T-helper 2 cell treated with Interferon-gamma antibody and Interleukin-4, amounts not matched to agents 5 μg/mL and 100 μg/mL, for 36 hours (primary cell): Measurements from ENCODE around the gene SPAG16.
"Not testable (repeated sequence)": the region's sequence is repeated elsewhere in the genome, so short reads cannot be mapped to it uniquely, and the experiment has no call there.

Source experiments
- DNase-seq: peaks from one replicate; pipeline ENCODE4 v3.0.0; 2021; ENCODE audit warnings: low spot score
- H3K27ac Mint-ChIP-seq: one replicate; pipeline ENCODE4 v1.8.0; 2021; ENCODE audit warnings: mild to moderate bottlenecking, mixed read lengths
- H3K27me3 Mint-ChIP-seq: one replicate; pipeline ENCODE4 v1.8.0; 2021; ENCODE audit warnings: low read depth, mixed read lengths
- H3K36me3 Mint-ChIP-seq: one replicate; pipeline ENCODE4 v1.8.0; 2021; ENCODE audit warnings: low read depth, mixed read lengths
- H3K4me1 Mint-ChIP-seq: one replicate; pipeline ENCODE4 v1.8.0; 2021; ENCODE audit warnings: low read depth, mixed read lengths
- H3K4me3 Mint-ChIP-seq: one replicate; pipeline ENCODE4 v1.8.0; 2022; ENCODE audit warnings: mild to moderate bottlenecking, moderate library complexity, mixed read lengths
- H3K9me3 Mint-ChIP-seq: one replicate; pipeline ENCODE4 v1.8.0; 2021; ENCODE audit warnings: mixed read lengths

Gene SPAG16

DNA sequence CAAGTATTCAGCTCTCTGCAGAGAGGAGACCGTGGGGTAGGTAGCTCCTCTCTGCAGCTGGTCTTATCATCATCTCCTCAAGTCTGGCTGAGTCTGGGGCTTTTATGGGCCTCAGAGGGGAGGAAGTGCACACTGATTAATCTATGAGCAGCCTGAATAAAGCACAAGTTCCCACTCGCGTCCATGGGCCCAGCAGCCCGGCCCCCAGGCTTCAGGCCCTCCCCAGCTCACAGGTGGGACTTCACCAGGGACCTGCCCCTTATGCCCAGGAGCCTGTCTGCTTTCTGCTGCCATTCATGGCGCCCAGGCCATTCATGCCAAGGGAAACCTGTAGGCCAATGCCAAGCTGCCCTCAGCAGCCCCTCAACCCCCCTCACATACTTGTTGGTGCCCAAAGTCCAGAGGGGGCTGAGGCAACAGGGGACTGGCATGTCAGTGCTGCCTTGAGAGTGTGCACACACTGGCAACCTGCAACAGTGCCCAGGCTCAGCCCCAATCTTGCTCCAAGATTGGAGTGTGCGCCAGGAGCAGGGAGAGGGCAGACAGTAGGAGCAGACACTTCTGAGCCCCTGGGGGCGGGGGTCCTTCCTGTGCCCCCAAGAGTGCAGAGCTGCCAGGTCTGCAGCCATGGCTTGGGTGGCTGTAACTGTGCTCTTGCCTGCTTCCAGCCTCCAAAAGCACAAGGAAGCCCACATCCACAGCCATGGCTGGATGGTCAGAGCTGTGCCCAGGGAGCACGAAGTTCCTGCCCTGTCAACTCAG is 751.0 kb downstream of the SPAG16 start:
- DNase-seq, result no peak
- Mint-ChIP-seq H3K4me1 (no peaks in the 10 kb centered on the region), H3K27me3 (no peaks in the 10 kb centered on the region), H3K9me3 (peaks cover 5% of the 10 kb centered on the region), H3K27ac (no peak overlapping the region), H3K4me3 (no peak overlapping the region), H3K36me3 (no peaks in the 10 kb centered on the region)

DNA sequence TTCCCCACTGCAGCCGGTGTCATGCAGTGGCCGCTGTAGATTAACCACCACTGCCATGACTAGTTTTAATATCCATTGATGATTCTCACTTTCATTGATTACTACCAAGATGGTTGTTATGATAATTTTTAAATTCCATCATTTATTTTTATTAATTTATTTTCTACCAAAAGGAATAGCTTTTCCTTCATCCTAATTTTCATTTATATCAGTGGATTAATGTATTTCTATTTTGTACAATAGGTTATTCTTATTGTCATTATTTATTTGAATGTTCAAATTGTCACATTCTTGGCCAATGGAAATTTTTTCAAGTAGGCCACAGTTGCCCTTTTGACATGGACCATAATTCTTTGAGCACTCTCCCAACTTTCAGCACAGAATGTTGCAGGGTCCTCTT is 751.7 kb downstream of the SPAG16 start:
- H3K4me1 Mint-ChIP-seq, result no peaks in the 10 kb centered on the region
- no peak for DNase-seq
- H3K4me3 Mint-ChIP-seq, result no peak overlapping the region
- peaks cover 7% of the 10 kb centered on the region for H3K9me3 Mint-ChIP-seq
- H3K36me3 Mint-ChIP-seq, result no peaks in the 10 kb centered on the region
- no peak overlapping the region for H3K27ac Mint-ChIP-seq
- no peaks in the 10 kb centered on the region for H3K27me3 Mint-ChIP-seq

DNA sequence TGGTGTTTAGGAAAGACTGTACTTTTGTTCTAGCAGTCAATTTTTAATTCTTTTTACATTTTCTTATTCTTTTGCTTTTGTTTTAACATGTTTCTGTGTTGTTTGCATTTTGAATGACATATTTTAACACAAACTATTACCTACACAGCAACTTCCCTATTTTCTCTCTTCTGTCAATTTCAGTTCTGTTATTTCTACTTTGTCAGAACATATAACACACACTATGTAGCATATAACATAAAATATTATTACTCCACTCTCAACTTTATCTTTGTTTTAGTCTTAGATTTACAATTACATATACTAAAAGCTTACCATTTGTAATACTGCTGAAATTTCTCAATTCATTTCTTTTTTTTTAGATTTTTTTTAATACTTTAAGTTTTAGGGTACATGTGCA is 753.9 kb downstream of the SPAG16 start:
- H3K4me1 Mint-ChIP-seq, result no peaks in the 10 kb centered on the region
- no peaks in the 10 kb centered on the region for H3K36me3 Mint-ChIP-seq
- peaks cover 7% of the 10 kb centered on the region for H3K9me3 Mint-ChIP-seq
- no peak overlapping the region for H3K4me3 Mint-ChIP-seq
- no peak for DNase-seq
- H3K27me3 Mint-ChIP-seq, result no peaks in the 10 kb centered on the region
- no peak overlapping the region for H3K27ac Mint-ChIP-seq

DNA sequence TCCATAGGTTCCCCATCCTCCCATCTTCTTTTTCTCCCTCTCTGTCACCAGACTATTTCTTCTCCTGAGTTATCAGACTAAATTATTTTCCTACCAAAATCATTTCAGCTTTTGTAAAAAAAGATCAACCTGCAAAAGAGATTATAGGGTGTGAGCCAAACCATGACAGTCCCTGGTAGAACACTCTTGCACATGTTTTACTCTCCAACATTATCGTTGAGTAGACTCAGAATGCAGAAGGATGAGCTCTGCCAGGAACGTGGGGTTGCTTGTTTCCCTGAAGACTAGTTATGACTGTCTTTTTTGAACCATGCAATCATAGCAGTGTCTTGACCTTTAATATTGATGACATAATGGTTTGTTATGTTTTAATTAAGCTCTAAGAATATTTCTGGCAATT is 766.5 kb downstream of the SPAG16 start:
- H3K4me1 Mint-ChIP-seq, result no peaks in the 10 kb centered on the region
- no peak for DNase-seq
- H3K9me3 Mint-ChIP-seq, result peaks cover 4% of the 10 kb centered on the region
- no peaks in the 10 kb centered on the region for H3K36me3 Mint-ChIP-seq
- H3K4me3 Mint-ChIP-seq, result no peak overlapping the region
- H3K27me3 Mint-ChIP-seq, result no peaks in the 10 kb centered on the region
- H3K27ac Mint-ChIP-seq, result no peak overlapping the region

DNA sequence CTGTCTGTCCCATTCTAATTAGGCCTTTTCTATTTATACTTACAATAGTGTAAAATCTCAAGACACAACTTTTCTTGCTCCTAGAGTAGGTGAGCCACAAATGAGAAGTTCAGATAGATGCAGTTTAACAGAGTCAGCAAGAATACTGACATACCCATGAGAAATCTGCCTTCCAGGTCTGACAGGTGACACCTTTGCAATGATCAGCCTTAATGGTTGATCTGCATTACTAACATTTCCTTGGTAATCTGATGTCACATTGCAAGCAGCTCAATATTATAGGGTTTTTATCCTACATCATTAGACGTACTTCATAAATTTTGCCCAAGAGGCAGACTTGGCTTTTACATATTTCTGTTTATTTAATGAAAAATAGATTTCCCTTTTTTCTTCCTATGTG is 767.3 kb downstream of the SPAG16 start:
- H3K27me3 Mint-ChIP-seq, result no peaks in the 10 kb centered on the region
- H3K27ac Mint-ChIP-seq, result no peak overlapping the region
- no peaks in the 10 kb centered on the region for H3K36me3 Mint-ChIP-seq
- DNase-seq, result no peak
- H3K4me1 Mint-ChIP-seq, result no peaks in the 10 kb centered on the region
- H3K9me3 Mint-ChIP-seq, result no peaks in the 10 kb centered on the region
- H3K4me3 Mint-ChIP-seq, result no peak overlapping the region

DNA sequence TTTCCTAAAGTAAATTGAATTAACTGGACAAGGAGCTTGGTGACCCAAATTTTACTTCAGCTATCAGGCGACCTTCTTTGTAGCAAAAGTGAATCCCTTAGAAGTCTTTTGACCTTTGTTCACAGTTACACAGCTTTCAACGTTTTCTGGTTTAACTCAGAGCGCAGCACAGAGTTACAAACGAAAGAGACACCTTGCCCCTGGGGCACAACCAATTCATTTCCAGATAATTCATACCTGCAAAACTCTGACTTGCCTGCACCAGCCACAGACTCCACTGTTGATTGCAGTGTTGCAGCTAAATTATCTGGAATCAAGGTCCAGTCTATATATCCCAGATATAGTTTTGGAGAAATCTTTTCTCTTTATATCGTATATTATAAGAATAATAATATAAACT is 768.0 kb downstream of the SPAG16 start:
- Mint-ChIP-seq H3K4me1 (no peaks in the 10 kb centered on the region), H3K36me3 (no peaks in the 10 kb centered on the region), H3K4me3 (no peak overlapping the region), H3K9me3 (no peaks in the 10 kb centered on the region), H3K27me3 (no peaks in the 10 kb centered on the region), H3K27ac (no peak overlapping the region)
- DNase-seq, result no peak

DNA sequence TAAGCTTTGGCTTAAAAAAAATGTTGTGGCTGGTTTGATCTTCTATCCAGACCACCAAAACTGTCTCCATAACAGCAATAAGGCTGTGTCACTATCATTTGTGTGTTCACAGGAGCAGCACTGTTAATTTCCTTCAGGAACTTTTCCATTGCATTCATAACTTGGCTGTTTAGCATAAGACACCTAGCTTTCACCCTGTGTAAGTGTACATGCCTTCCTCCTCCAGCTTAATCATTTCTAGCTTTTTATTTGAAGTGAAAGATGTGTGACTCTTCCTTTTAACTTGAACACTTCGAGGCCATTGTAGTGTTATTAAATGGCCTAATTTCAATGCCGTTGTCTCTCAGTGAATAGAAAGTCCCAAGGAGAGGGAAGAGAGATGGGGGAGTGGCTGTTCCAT is 773.7 kb downstream of the SPAG16 start:
- Mint-ChIP-seq H3K4me1 (no peaks in the 10 kb centered on the region), H3K27me3 (no peaks in the 10 kb centered on the region), H3K27ac (no peak overlapping the region), H3K9me3 (no peaks in the 10 kb centered on the region), H3K4me3 (no peak overlapping the region), H3K36me3 (no peaks in the 10 kb centered on the region)
- no peak for DNase-seq

DNA sequence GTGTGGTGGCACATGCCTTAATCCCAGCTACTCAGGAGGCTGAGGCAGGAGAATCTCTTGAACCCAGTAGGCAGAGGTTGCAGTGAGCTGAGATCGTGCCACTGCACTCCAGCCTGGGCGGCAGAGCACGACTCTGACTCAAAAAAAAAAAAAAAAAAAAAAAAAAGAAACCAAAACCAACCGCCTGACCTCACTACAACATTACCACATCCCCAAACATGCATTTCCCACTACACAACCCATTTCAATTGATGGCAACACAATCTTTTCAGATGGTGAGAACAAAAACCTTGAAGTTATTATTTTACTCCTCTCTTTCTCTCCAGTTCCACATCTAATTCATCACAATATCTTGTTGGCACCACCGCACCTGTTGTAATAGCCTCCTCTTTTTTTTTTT is 778.0 kb downstream of the SPAG16 start:
- not testable (repeated sequence) for H3K27me3 Mint-ChIP-seq, H3K4me1 Mint-ChIP-seq, H3K4me3 Mint-ChIP-seq

DNA sequence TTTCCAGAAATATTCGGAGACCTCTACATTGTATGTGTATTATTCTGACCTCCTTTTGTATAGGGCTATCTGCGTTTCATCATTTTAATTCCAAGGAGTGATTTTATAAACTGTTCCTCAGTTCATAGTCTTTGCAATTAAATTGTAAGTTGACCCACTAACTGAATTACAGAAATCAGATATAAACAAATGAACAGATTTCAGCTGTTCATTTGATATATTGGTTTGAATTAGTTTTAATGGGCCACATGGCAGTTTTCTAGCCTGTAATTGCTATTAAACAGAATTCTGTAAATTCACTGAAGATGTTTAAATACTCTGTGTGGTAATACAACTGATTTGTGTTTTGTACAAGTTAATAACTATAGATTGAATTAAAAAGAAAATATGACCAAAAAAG is 780.2 kb downstream of the SPAG16 start:
- peaks cover 6% of the 10 kb centered on the region for H3K4me1 Mint-ChIP-seq
- no peaks in the 10 kb centered on the region for H3K36me3 Mint-ChIP-seq
- H3K4me3 Mint-ChIP-seq, result no peak overlapping the region
- H3K27ac Mint-ChIP-seq, result no peak overlapping the region
- DNase-seq, result no peak
- peaks cover 2% of the 10 kb centered on the region for H3K27me3 Mint-ChIP-seq
- peaks cover 4% of the 10 kb centered on the region for H3K9me3 Mint-ChIP-seq

More for the DNA sequence above, 778.0 kb downstream of the SPAG16 start:
- not testable (repeated sequence) for DNase-seq, H3K9me3 Mint-ChIP-seq, H3K27ac Mint-ChIP-seq, H3K36me3 Mint-ChIP-seq

DNA sequence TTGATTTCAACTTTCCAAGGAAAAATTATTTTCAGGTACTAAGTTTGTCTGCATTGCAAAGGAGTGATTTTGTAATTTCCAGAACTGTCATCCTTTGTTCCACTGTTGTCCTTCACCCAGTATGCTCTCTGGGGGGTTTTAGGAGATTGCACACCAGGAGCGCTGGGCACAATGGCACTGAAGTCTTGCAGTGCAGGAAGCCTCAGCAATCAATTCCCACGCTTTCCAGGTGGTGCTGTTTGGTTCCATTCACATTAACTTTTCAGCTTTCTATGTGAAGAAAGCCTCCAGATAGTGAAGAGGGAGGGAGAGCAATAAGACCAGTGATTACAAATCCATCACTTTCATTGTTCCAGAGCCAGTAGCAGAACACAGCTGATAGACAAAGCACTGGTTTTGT is 782.6 kb downstream of the SPAG16 start:
- Mint-ChIP-seq H3K27me3 (peaks cover 2% of the 10 kb centered on the region), H3K4me1 (peaks cover 8% of the 10 kb centered on the region), H3K27ac (no peak overlapping the region), H3K4me3 (no peak overlapping the region), H3K36me3 (no peaks in the 10 kb centered on the region), H3K9me3 (peaks cover 4% of the 10 kb centered on the region)
- no peak for DNase-seq

DNA sequence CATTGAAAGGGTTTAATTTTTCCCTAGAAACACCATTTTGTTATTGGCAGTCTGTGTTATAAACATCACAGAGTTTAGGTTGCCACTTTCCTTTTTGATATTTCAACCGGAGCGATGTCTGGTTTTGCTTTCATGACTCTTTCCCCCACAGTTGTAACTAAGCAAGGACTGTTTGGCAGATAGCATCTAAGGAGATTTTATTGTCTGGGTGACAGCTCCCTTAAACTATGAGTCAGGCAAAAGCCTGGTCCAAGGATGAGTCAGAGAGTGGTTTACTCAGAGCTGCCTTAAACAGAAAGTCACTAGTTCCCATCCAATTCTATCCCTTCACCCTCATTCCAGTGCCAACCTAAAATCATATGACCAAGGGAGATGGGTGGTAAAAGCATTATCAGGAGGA is 785.0 kb downstream of the SPAG16 start:
- peaks cover 2% of the 10 kb centered on the region for H3K27me3 Mint-ChIP-seq
- H3K9me3 Mint-ChIP-seq, result no peaks in the 10 kb centered on the region
- no peaks in the 10 kb centered on the region for H3K36me3 Mint-ChIP-seq
- no peak overlapping the region for H3K27ac Mint-ChIP-seq
- peaks cover 8% of the 10 kb centered on the region for H3K4me1 Mint-ChIP-seq
- no peak overlapping the region for H3K4me3 Mint-ChIP-seq
- peak; percentile 54 for DNase-seq

DNA sequence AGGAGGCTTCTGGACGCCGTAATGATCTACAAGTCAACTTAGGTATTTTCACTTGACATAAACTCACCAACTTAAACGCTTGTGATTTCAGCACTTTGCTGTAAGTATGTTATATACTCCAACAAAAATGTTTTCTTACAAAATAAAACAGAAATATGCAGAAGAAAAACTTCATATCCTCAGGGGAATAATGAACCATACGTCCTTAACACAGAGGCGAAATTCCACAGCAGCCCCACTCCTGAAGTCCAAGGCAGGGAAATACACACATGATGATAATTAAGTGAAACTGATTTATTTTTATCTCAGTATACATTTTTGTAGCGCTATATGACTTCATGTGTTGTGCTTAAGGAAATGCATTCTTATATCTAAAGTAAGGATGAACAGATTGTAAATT is 791.2 kb downstream of the SPAG16 start:
- no peak for DNase-seq
- Mint-ChIP-seq H3K27me3 (no peaks in the 10 kb centered on the region), H3K36me3 (no peaks in the 10 kb centered on the region), H3K4me1 (no peaks in the 10 kb centered on the region), H3K27ac (no peak overlapping the region), H3K9me3 (no peaks in the 10 kb centered on the region), H3K4me3 (no peak overlapping the region)

DNA sequence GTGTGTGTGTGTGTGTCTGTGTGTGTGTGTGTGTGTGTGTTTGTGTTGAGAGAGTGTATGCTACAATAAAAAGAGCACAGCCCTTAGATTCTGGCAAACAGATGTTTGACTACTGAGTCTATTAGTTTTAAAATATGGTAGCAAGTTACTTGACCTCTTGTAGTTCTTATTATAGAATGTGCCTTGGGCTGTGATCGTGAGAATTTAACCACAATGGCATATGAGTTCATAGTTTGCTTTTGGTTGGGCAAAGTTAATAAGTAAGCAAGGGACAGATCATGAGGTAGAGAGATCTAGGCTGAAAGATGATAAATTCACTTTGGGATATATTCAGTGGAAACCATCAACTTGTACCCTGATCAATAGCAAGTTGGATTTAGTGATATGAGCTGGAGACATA is 792.3 kb downstream of the SPAG16 start:
- H3K4me1 Mint-ChIP-seq, result no peaks in the 10 kb centered on the region
- H3K27ac Mint-ChIP-seq, result no peak overlapping the region
- no peaks in the 10 kb centered on the region for H3K9me3 Mint-ChIP-seq
- no peaks in the 10 kb centered on the region for H3K36me3 Mint-ChIP-seq
- no peaks in the 10 kb centered on the region for H3K27me3 Mint-ChIP-seq
- no peak overlapping the region for H3K4me3 Mint-ChIP-seq
- DNase-seq, result no peak

DNA sequence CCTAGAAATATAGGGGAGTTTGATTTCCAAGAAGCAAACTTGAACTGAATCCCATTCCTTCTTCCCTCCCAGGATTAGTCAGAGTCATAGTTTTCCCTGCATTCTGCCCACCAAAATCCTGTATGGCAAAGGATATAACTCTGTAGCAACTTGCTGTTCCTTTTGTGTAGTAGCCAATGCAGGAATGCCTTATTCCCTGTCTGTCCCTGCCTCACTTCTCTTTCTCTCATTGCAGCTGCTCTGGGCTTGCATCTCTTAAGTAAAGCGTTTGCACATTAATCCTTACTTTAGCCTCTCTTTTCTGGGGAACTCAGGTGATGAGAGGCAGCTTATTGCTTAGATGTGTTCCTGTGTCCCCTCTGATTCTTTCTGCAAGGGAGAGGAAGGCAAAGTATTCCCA is 793.5 kb downstream of the SPAG16 start:
- Mint-ChIP-seq H3K4me1 (no peaks in the 10 kb centered on the region), H3K4me3 (no peak overlapping the region), H3K27ac (no peak overlapping the region), H3K36me3 (no peaks in the 10 kb centered on the region), H3K27me3 (no peaks in the 10 kb centered on the region), H3K9me3 (no peaks in the 10 kb centered on the region)
- DNase-seq, result no peak

DNA sequence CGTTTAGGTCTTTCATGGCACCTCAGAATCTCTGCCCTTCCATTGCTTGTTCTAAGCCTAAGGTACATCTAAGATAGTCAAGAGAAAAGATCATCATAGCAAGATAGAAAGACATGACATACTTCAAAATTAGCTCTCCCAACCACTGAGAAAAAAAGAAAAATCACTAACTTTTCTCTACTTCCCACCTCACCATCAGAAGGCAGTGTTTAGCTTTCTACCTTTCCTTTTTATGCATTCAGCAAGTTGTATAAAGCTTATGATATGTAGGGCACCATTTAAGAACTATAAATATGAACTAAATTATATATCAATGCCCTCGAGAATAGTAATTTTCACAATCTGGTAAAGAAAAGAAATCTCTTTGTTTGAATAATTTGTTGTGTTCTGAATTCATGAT is 794.8 kb downstream of the SPAG16 start:
- H3K27ac Mint-ChIP-seq, result no peak overlapping the region
- no peaks in the 10 kb centered on the region for H3K27me3 Mint-ChIP-seq
- H3K36me3 Mint-ChIP-seq, result no peaks in the 10 kb centered on the region
- no peaks in the 10 kb centered on the region for H3K4me1 Mint-ChIP-seq
- no peaks in the 10 kb centered on the region for H3K9me3 Mint-ChIP-seq
- no peak for DNase-seq
- H3K4me3 Mint-ChIP-seq, result no peak overlapping the region
